SHP77 (cell line): ENCODE results near the gene RXRA.

ENCODE experiments used
- DNase-seq, 2 experiments: peaks; one replicate each; lab custom pipeline; 2025; lab: John Stamatoyannopoulos, UW

RXRA gene

GRCh38 chr9:134381671-134382516 is 55.6 kb downstream of the RXRA start:
- DNase-seq, result no peak

DNA sequence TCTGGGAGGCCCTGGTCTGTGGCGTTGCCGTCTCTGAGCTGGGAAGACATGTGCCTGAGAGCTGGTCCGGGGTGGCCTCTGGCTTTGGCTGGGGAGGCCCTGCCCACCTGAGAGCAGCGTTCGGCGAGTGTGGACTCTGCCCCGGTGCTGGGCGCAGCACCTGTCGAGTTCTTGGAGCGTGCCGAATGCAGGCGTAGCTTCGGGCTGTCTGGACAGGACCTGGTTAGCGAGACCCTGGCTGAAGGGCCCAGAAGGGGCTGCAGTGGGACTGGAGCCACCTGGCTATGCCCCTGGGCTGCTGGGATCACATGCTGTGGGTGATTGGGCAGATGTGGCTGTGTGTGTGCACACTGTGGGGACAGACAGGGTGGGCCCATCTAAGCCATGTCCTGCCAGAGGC is 56.5 kb downstream of the RXRA start:
- DNase-seq, result no peak

DNA sequence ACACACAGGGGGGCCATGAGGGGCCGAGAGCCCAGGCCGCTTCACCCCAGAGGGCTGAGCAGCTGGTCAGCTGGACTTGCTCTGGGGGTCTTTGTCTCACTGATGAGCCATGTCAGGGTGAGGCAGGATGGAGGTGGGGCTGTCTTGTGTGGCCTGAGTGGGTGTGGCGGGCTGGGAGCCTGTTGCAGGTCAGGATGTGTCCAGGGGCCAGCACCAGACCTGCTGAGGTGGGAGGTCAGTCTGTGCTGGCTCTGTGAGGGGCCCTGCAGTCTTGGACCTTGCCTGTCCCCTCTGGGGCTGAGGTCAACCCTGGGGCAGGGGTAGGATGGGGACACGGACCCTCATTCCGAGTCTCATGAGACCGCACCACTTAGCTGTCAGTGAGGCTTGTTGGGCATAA is 56.9 kb downstream of the RXRA start:
- no peak for DNase-seq

GRCh38 chr9:134384811-134385479 is 58.7 kb downstream of the RXRA start:
- DNase-seq, result no peak

DNA sequence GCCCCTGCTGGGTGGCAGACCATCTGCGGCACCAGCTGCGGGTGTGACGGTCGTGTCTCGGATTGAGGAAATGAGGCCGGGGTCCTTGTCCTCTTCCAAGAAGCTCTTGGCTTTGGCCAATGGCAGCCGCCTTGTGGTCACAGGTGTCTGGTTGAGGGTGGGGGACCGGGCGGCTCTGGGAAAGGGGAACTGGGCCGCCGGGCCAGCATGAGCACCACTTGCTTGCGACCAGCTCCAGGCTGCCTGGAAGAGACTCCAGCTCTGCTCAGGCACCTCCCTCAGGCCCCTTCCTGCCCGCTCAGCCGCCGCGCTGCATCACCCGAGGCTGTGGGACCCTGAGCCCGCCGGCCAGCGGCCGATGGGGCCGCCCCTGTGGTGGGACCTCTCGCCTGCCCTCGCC is 59.7 kb downstream of the RXRA start:
- no peak for DNase-seq

DNA sequence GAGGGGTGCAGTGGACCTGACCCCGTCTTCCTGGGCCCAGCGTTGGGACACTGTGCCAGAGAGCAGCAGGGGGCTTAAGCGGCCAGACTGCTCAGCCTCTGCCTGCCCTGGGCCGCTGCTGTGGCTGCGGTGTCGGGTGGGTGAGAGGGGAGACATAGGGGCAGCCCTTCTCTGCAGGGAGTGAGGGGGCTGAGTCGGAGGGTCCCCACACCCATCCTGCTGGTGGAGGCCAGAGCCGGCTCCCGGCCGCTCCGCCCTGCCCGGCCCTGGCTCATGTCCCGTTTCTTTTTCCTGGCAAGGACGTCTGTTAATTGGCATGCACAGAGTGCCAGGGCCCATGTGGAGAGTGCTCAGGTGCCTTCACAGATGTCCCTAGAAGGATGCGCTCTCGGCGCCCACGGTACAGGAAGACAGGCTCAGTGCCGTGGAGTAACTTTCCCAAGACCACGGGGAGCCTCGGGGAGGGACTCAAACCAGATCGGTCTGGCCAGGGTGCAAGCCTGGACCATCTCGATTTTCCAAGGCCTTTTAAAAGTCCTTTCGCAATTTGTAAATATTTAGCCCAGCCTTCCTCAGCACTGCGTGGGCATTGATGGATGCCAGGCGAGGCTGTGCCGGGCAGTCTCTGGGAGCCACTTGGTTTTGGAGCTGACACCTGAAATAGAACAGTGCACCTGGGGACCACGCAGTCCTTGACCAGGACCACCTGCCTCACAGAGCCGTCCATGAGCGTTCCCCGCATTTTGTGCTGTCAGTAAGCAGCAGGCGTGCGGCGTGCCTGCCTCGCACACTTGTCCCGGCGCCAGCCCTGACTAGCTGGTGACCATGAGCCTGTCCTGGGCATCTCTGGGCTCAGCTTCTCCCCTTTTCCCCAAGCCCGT is 60.9 kb downstream of the RXRA start:
- DNase-seq, result no peak

DNA sequence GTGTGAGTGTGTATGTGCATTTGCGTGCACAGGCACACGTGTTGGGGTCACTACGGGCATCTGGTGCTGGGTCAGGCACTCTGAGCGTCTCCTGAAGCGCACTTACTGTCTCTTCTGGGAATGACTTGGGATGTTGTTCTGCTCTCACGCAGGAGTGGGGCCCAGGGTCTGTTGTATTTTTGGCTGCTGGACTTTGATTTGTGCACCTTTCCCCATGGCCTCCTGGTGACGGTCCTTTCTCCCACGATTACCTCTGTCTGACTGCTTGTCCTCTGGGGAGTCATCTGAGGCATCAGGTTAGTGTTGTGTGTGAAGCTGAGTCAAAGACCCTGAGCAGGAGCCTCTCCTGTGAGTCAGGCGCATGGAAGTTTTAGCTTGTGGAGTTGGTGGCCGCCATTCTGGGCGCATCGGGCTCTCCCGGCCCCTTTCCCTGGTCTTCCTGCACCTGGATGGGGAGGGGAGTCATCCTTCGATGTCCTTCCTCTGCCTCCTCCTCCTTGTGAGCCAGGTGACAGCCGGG is 62.1 kb downstream of the RXRA start:
- no peak for DNase-seq

- DNase-seq, result no peak
Observed at GRCh38 chr9:134388976-134389375, 62.7 kb downstream of the RXRA start.

GRCh38 chr9:134389642-134390041 is 63.4 kb downstream of the RXRA start:
- DNase-seq, result no peak

- no peak for DNase-seq
Observed at GRCh38 chr9:134390537-134390936, 64.3 kb downstream of the RXRA start.

GRCh38 chr9:134390947-134391318 is 64.7 kb downstream of the RXRA start:
- DNase-seq, result no peak

DNA sequence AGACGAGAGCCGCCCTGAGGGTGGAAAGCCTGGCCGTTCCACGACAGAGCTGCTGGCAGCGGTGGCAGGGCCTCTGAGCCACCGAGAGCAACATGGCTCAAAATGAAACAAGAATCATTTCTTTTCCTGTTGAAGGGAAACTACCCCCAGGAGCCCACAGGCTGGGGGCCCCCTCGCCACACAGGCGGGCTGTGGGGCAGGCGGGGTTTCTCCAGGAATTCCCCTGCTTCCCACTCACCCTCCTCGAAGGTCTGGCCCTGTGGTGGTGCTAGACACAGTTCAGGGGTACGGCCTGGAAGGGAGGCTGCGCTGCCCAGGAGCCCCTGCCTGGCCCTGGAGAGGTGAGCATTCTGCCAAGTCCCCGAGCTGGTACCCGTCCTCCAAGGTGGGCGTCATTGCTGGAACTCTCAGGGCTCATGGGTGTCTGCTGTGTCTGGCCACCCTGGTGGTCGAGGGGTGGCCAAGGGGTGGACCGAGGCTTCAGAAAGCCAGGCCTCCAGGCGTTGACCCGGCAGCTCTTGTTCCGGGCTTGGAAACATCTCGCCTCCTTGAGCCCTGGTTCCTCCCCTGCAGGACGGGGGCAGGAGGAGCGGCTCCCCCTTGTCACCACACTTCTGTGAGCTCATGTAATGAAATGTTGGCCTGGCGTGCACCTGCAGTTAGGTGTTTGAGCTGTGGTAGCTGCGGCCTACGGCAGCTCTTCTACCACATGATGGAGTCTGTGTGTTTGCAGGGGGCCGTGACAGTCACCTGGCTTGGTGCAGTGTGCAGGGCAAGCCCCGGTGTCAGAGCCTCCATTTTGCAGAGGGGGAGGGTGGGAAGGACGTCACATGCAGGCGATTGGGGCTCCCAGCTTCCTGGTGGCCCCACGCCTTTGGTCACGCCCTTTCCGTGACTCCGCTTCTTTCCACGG is 65.3 kb downstream of the RXRA start:
- no peak for DNase-seq

DNA sequence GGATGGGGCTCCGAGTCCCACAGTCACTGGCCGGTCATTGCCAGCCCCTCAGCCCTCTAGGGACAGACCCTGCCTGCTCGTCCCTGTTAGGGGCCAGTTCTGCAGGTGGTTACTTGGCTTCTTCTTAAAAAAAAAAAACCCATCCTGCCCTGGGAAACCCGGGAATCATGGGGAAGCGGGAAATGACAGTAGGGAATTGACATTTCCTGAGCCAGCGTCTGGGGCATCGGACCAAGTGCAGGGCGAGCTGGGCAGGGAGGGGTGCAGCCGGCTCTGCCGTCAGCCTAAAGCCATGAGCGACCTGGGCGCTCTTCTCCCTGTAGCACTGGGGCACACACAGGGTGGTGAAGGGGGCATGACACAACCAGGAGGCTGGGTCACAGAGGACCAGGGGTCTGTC is 66.6 kb downstream of the RXRA start:
- no peak for DNase-seq

- no peak for DNase-seq
Observed at GRCh38 chr9:134393582-134394280, 67.5 kb downstream of the RXRA start.

DNA sequence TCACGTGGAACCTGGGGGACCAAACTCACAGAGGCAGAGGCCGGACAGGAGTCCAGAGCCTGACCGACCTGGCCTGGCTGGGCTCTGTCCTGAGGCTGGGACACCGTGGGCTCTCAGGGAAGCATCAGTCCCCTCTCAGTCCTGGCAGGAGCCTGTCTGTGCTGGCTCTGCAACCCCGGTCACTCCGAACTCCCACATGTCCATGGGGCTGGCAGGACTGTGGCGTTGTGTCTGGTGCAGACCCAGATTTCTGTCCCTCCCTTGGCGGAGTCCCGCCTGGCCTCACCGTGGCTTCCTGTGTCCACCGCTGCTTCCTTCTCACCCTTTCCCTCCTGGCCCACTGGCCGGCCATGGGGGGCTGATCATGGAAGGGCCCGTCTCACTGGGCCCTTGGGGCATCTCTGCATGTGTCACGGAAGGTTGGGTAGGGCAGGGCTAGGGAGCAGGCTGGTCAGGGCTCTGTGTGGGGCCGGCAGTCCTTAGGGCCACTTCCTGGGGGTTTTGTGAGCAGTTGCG is 68.8 kb downstream of the RXRA start:
- DNase-seq, result no peak

- DNase-seq, result no peak
Observed at GRCh38 chr9:134395737-134396257, 69.5 kb downstream of the RXRA start.

- DNase-seq, result no peak
Observed at GRCh38 chr9:134396258-134396742, 70.0 kb downstream of the RXRA start.

DNA sequence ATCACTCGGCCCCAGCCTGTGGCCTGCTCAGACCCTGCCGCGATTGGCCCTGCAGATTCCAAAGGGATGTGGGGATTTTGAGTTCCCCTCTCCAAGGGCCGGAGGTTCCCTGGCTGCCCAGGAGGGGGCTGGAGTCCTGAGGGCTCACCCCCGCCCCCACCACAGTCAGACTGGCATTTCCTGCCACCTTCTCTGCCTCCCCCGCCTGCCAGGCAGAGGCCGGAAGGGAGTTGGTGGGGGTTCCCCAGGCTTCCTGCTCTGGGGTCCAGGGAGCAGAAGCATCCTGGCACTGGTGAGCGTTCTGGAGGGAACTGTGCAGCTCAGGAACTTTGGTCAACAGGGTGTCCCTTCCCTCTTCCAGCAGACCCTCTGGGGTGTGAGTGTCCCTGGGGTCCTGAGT is 70.6 kb downstream of the RXRA start:
- no peak for DNase-seq

GRCh38 chr9:134398756-134399155 is 72.5 kb downstream of the RXRA start:
- DNase-seq, result no peak

DNA sequence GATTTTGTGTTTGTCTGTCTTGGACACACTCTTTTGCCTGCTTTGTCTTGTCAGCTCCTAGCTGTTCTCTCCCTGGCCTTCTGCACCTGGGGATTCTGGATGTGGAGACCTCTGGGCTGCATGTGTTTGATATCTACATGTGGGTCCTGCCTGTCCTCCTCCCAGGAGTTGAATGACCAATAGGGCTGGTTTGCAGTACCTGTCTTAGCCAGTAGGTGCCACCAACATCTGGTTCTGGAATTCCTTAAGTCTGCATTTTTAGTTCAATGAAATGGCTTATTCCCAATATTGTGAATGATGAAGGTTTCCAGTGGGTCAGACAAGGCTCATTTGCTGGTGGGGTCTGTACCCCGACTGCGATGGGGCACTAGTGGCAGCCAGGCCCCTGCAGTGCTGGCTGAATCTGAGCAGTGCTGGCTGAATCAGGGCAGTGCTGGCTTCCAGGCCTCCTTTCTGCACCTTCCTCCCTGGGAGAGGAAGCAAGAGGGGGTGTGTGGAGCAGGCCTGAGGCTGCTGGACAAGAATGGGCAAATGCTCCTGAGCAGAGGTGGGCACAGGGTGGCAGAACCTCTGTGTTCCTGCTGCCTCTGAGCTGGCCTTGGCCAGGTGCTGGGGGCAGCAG is 73.3 kb downstream of the RXRA start:
- DNase-seq, result no peak
